CD14-positive monocyte (primary cell): ENCODE results near the gene ARNT2. TPM values are rescaled to one million over a fixed set of nuclear protein-coding genes. Genes with fewer than 3 reads are reported as not detected.
A peak's percentile ranks its signal among the peaks of the same experiment; 100 is the strongest.

Experiments
- DNase-seq, 3 donors: peaks; one replicate each; pipeline ENCODE4 v3.0.0-alpha.2; 2011 to 2022
- H2AFZ ChIP-seq: 2 replicates; pipeline ENCODE4 v1.6.0; 2012; ENCODE audit warnings: mild to moderate bottlenecking, low read depth, low read length, inconsistent platforms; ENCODE audit not compliant: insufficient read depth, poor library complexity, severe bottlenecking
- H3K27ac ChIP-seq, 2 donors: 1 replicate in 1 of 2; 2 replicates in 1 of 2; pipeline ENCODE4 v1.5.1; 2012 to 2013; ENCODE audit warnings: low read length in 2 of 2, control low read depth in 1 of 2, inconsistent platforms in 1 of 2, low read depth in 1 of 2, mild to moderate bottlenecking in 1 of 2
- H3K27me3 ChIP-seq, 2 donors: one replicate each; pipeline versions ENCODE4 v1.6.0 to v1.6.1; 2011 to 2013; ENCODE audit warnings: low read length in 2 of 2; ENCODE audit not compliant: control insufficient read depth in 2 of 2, insufficient read depth in 2 of 2
- H3K36me3 ChIP-seq, 2 donors: replicated peaks in 1 of 2; 1 replicate in 1 of 2; 2 replicates in 1 of 2; pipeline versions ENCODE4 v1.5.1 to v1.6.1; 2012 to 2013; ENCODE audit warnings: low read length in 2 of 2, control low read depth in 1 of 2, inconsistent platforms in 1 of 2, mild to moderate bottlenecking in 1 of 2; ENCODE audit not compliant: insufficient read depth in 2 of 2, control insufficient read depth in 1 of 2
- H3K4me1 ChIP-seq, 2 donors: 1 replicate in 1 of 2; 2 replicates in 1 of 2; pipeline versions ENCODE4 v1.5.1 to v1.6.1; 2012 to 2013; ENCODE audit warnings: low read length in 2 of 2, control low read depth in 1 of 2, inconsistent platforms in 1 of 2, mild to moderate bottlenecking in 1 of 2, moderate library complexity in 1 of 2; ENCODE audit not compliant: insufficient read depth in 2 of 2, control insufficient read depth in 1 of 2
- H3K4me2 ChIP-seq: replicated peaks from 2 replicates; pipeline ENCODE3; 2012; ENCODE audit warnings: low read length, moderate library complexity, mild to moderate bottlenecking; ENCODE audit not compliant: poor library complexity, severe bottlenecking; ENCODE audit errors: extremely low read depth
- H3K4me3 ChIP-seq, 3 experiments: fragments of 200-600 bp in 1 of 3; sonication (generic) in 1 of 3; replicated peaks in 1 of 3; 1 replicate in 2 of 3; 2 replicates in 1 of 3; pipeline ENCODE4 v1.5.1; 2011 to 2013; ENCODE audit warnings: low read length in 3 of 3, mild to moderate bottlenecking in 3 of 3, control low read depth in 2 of 3, low read depth in 2 of 3, inconsistent platforms in 1 of 3, moderate library complexity in 1 of 3
- H3K79me2 ChIP-seq: 2 replicates; pipeline ENCODE4 v1.6.0; 2012; ENCODE audit warnings: mild to moderate bottlenecking, control low read depth, inconsistent platforms, low read length, moderate library complexity; ENCODE audit not compliant: insufficient read depth
- H3K9ac ChIP-seq: 2 replicates; pipeline ENCODE4 v1.6.0; 2017; ENCODE audit warnings: low read length, mild to moderate bottlenecking; ENCODE audit not compliant: insufficient read depth, poor library complexity, severe bottlenecking
- H3K9me3 ChIP-seq, 2 donors: replicated peaks in 1 of 2; 1 replicate in 1 of 2; 2 replicates in 1 of 2; pipeline versions ENCODE4 v1.5.1 to v1.6.1; 2012 to 2013; ENCODE audit warnings: low read length in 2 of 2, control low read depth in 1 of 2; ENCODE audit not compliant: control insufficient read depth in 1 of 2, insufficient read depth in 1 of 2
- H4K20me1 ChIP-seq: 2 replicates; pipeline ENCODE4 v1.6.0; 2012; ENCODE audit warnings: mild to moderate bottlenecking, low read length, control low read depth, moderate library complexity; ENCODE audit not compliant: insufficient read depth
- H3K27ac Mint-ChIP-seq, 7 donors: one replicate each; pipeline ENCODE4 v1.8.0; 2020; ENCODE audit warnings: mild to moderate bottlenecking in 7 of 7, mixed read lengths in 7 of 7, moderate library complexity in 6 of 7, inconsistent platforms in 2 of 7
- H3K27me3 Mint-ChIP-seq, 3 donors: one replicate each; pipeline ENCODE4 v1.8.0; 2021 to 2022; ENCODE audit warnings: low read depth in 3 of 3, mild to moderate bottlenecking in 3 of 3, mixed read lengths in 3 of 3, moderate library complexity in 3 of 3, inconsistent platforms in 1 of 3
- H3K36me3 Mint-ChIP-seq, 2 donors: one replicate each; pipeline ENCODE4 v1.8.0; 2020; ENCODE audit warnings: mixed read lengths in 2 of 2, inconsistent platforms in 1 of 2, mild to moderate bottlenecking in 1 of 2
- H3K4me1 Mint-ChIP-seq: one replicate; pipeline ENCODE4 v1.8.0; 2020; ENCODE audit warnings: mild to moderate bottlenecking, mixed read lengths
- H3K4me3 Mint-ChIP-seq, 2 donors: one replicate each; pipeline ENCODE4 v1.8.0; 2020; ENCODE audit warnings: mild to moderate bottlenecking in 2 of 2, mixed read lengths in 2 of 2, moderate library complexity in 1 of 2
- H3K9me3 Mint-ChIP-seq, 7 donors: one replicate each; pipeline ENCODE4 v1.8.0; 2020 to 2022; ENCODE audit warnings: mixed read lengths in 7 of 7, mild to moderate bottlenecking in 6 of 7, moderate library complexity in 6 of 7, inconsistent platforms in 2 of 7
- CTCF ChIP-seq: fragments of 200-600 bp; IDR thresholded peaks from one replicate; pipeline ENCODE4 v1.8.0; 2022; ENCODE audit warnings: antibody characterized with exemption, mild to moderate bottlenecking
- WGBS: methylation state at CpG from one replicate; pipeline ENCODE4 v1.1.5; 2013; ENCODE audit warnings: missing lambda C conversion rate; ENCODE audit not compliant: insufficient coverage; 5-methylcytosine and 5-hydroxymethylcytosine counted together
- intact Hi-C, 2 donors: fragments of 100-400 bp; cut with micrococcal nuclease; formaldehyde crosslinking; loops; one replicate each; pipeline versions ENCODE4 v1.15.0 to v1.15.1; 2023
- polyA plus RNA-seq, 3 donors: library from polyadenylated mRNA; depleted of rRNA in 1 of 3; unstranded in 2 of 3; stranded (reverse) in 1 of 3; fragments of 300-500 nt in 2 of 3; fragments of >200 nt in 1 of 3; fragmentation: Illumina TruSeq in 2 of 3; gene quantifications; 1 replicate in 2 of 3; 2 replicates in 1 of 3; pipeline ENCODE4 v1.2.3, GENCODE V29; 2012 to 2021

Gene ARNT2
- polyA plus RNA-seq, 3 donors = not detected

GRCh38 chr15:80462111-80462510 lies 57.9 kb downstream of the ARNT2 start:
- H3K27ac Mint-ChIP-seq = no peak overlapping the region
- no peaks in the 10 kb centered on the region for H3K9me3 ChIP-seq
- peak overlapping the region in 1 of 2 donors; percentile 40 for H3K4me3 Mint-ChIP-seq
- no peak for DNase-seq
- H3K36me3 Mint-ChIP-seq = peaks cover 0 to 3% of the 10 kb centered on the region in 2 donors
- 100% methylated on average over 1 of the region's 6 CpGs for WGBS
- H3K27me3 Mint-ChIP-seq = peaks cover 79 to 96% (median 85%) of the 10 kb centered on the region in 3 donors
- intact Hi-C loops = no loop called here
- peaks cover 7% of the 10 kb centered on the region for H3K4me1 Mint-ChIP-seq
- H3K4me3 ChIP-seq = no peak overlapping the region
- TF ChIP-seq CTCF = no peak
- no peaks in the 10 kb centered on the region for H3K79me2 ChIP-seq
- H3K27me3 ChIP-seq = peaks cover 39 to 94% of the 10 kb centered on the region in 2 donors
- peaks cover 5 to 8% of the 10 kb centered on the region in 2 donors for H3K4me1 ChIP-seq
- H4K20me1 ChIP-seq = no peaks in the 10 kb centered on the region
- no peak overlapping the region for H2AFZ ChIP-seq
- no peaks in the 10 kb centered on the region for H3K36me3 ChIP-seq
- no peak overlapping the region for H3K27ac ChIP-seq
- H3K9ac ChIP-seq = no peak overlapping the region
- no peak overlapping the region for H3K4me2 ChIP-seq
- peaks cover 0 to 4% (median 2%) of the 10 kb centered on the region in 7 donors for H3K9me3 Mint-ChIP-seq

- intact Hi-C loops = no loop called here
- peaks cover 38 to 91% of the 10 kb centered on the region in 2 donors for H3K27me3 ChIP-seq
- Mint-ChIP-seq H3K4me1 (peaks cover 7% of the 10 kb centered on the region), H3K36me3 (peaks cover 0 to 3% of the 10 kb centered on the region in 2 donors), H3K27me3 (peaks cover 79 to 96% (median 86%) of the 10 kb centered on the region in 3 donors), H3K4me3 (peak overlapping the region in 1 of 2 donors; percentile 56), H3K9me3 (peaks cover 0 to 4% (median 2%) of the 10 kb centered on the region in 7 donors), H3K27ac (no peak overlapping the region)
- H3K79me2 ChIP-seq = no peaks in the 10 kb centered on the region
- no peaks in the 10 kb centered on the region for H3K9me3 ChIP-seq
- no peak overlapping the region for H3K9ac ChIP-seq
- H3K4me1 ChIP-seq = peaks cover 5 to 8% of the 10 kb centered on the region in 2 donors
- no peak overlapping the region for H3K27ac ChIP-seq
- no peaks in the 10 kb centered on the region for H4K20me1 ChIP-seq
- TF ChIP-seq CTCF = no peak
- H2AFZ ChIP-seq = no peak overlapping the region
- H3K4me3 ChIP-seq = no peak overlapping the region
- WGBS = 73% methylated on average over 5 of the region's 8 CpGs
- no peak overlapping the region for H3K4me2 ChIP-seq
- no peak for DNase-seq
- no peaks in the 10 kb centered on the region for H3K36me3 ChIP-seq
Measured at GRCh38 chr15:80462836-80463512, 58.8 kb downstream of the ARNT2 start.
